B cell (primary cell): ENCODE data around the gene DDX10. TPM values are rescaled to one million over a fixed set of nuclear protein-coding genes. Genes with fewer than 3 reads are reported as not detected.

ENCODE experiments used
- ATAC-seq: fragments of 200-7000 bp; cut with Tn5 transposase; one replicate; pipeline ENCODE4 v1.10.0; 2021; ENCODE audit warnings: low read depth, mild to moderate bottlenecking, moderate number of reproducible peaks, moderate library complexity
- CTCF ChIA-PET: fragments of 350-600 bp; sonication (Branson Sonifier 250); formaldehyde crosslinking; loops from one replicate; lab custom pipeline; 2021; ENCODE audit warnings: antibody characterized with exemption, inconsistent platforms; lab: Charles Lee
- POLR2A ChIA-PET: fragments of 350-600 bp; sonication (Branson Sonifier 250); formaldehyde crosslinking; loops from one replicate; lab custom pipeline; 2021; ENCODE audit warnings: antibody characterized with exemption; lab: Charles Lee
- DNase-seq: peaks from one replicate; pipeline ENCODE4 v3.0.0; 2013
- H2AFZ ChIP-seq: 2 replicates; pipeline ENCODE4 v1.6.1; 2012; ENCODE audit warnings: mild to moderate bottlenecking, low read depth, low read length; ENCODE audit not compliant: insufficient read depth, poor library complexity, severe bottlenecking
- H3K27ac ChIP-seq, 2 donors: 1 replicate in 1 of 2; 2 replicates in 1 of 2; pipeline ENCODE4 v1.5.1; 2012 to 2013; ENCODE audit warnings: low read length in 2 of 2, mild to moderate bottlenecking in 2 of 2, moderate library complexity in 1 of 2
- H3K27me3 ChIP-seq, 4 experiments: fragments of 200-600 bp in 1 of 4; sonication (generic) in 1 of 4; replicated peaks in 1 of 4; 1 replicate in 2 of 4; 2 replicates in 2 of 4; pipeline versions ENCODE4 v1.6.1 to v1.7.0; 2013 to 2016; ENCODE audit warnings: low read length in 3 of 4, mild to moderate bottlenecking in 2 of 4, mixed read lengths in 1 of 4, moderate library complexity in 1 of 4; ENCODE audit not compliant: insufficient read depth in 4 of 4, control insufficient read depth in 3 of 4; ENCODE audit errors: control extremely low read depth in 1 of 4
- H3K36me3 ChIP-seq, 2 experiments: replicated peaks in 1 of 2; 1 replicate in 1 of 2; 2 replicates in 1 of 2; pipeline versions ENCODE4 v1.6.1 to v1.7.1; 2013; ENCODE audit warnings: low read length in 1 of 2; ENCODE audit not compliant: insufficient read depth in 2 of 2, control insufficient read depth in 1 of 2; ENCODE audit errors: control extremely low read depth in 1 of 2, extremely low read depth in 1 of 2
- H3K4me1 ChIP-seq, 2 donors: fragments of 200-600 bp in 1 of 2; sonication (generic) in 1 of 2; 1 replicate in 1 of 2; 2 replicates in 1 of 2; pipeline versions ENCODE4 v1.5.1 to v1.6.1; 2013 to 2017; ENCODE audit warnings: low read length in 2 of 2; ENCODE audit not compliant: control insufficient read depth in 2 of 2, insufficient read depth in 2 of 2
- H3K4me2 ChIP-seq: replicated peaks from 2 replicates; pipeline ENCODE3; 2012; ENCODE audit warnings: mild to moderate bottlenecking, low read depth, low read length; ENCODE audit not compliant: poor library complexity, severe bottlenecking
- H3K4me3 ChIP-seq, 5 experiments: fragments of 200-600 bp in 1 of 5; sonication (generic) in 1 of 5; 1 replicate in 3 of 5; 2 replicates in 2 of 5; pipeline versions ENCODE4 v1.5.1 to v1.7.0; 2011 to 2016; ENCODE audit warnings: low read length in 4 of 5, mild to moderate bottlenecking in 4 of 5, low read depth in 2 of 5, control low read depth in 1 of 5, moderate library complexity in 1 of 5; ENCODE audit not compliant: insufficient read depth in 1 of 5; ENCODE audit errors: control extremely low read depth in 1 of 5, extremely low read depth in 1 of 5
- H3K79me2 ChIP-seq: fragments of 200-600 bp; sonication (generic); one replicate; pipeline ENCODE4 v1.6.0; 2016; ENCODE audit warnings: low read length; ENCODE audit not compliant: control insufficient read depth, insufficient read depth
- H3K9ac ChIP-seq: fragments of 200-600 bp; sonication (generic); 2 replicates; pipeline ENCODE4 v1.6.1; 2017; ENCODE audit warnings: mild to moderate bottlenecking, low read length, moderate library complexity
- H3K9me3 ChIP-seq, 3 donors: one replicate each; pipeline versions ENCODE4 v1.6.1 to v1.7.1; 2013; ENCODE audit warnings: low read length in 2 of 3; ENCODE audit not compliant: control insufficient read depth in 2 of 3, insufficient read depth in 1 of 3; ENCODE audit errors: control extremely low read depth in 1 of 3
- H4K20me1 ChIP-seq: 2 replicates; pipeline ENCODE4 v1.6.0; 2012; ENCODE audit warnings: mild to moderate bottlenecking, low read length; ENCODE audit not compliant: insufficient read depth, control insufficient read depth, poor library complexity, severe bottlenecking
- H3K27ac Mint-ChIP-seq: one replicate; pipeline ENCODE4 v1.8.0; 2021; ENCODE audit warnings: mixed read lengths
- H3K27me3 Mint-ChIP-seq: one replicate; pipeline ENCODE4 v1.8.0; 2021; ENCODE audit warnings: mixed read lengths
- H3K4me1 Mint-ChIP-seq: one replicate; pipeline ENCODE4 v1.8.0; 2021; ENCODE audit warnings: mixed read lengths
- H3K4me3 Mint-ChIP-seq: one replicate; pipeline ENCODE4 v1.8.0; 2021; ENCODE audit warnings: mixed read lengths
- H3K9me3 Mint-ChIP-seq: one replicate; pipeline ENCODE4 v1.8.0; 2022; ENCODE audit warnings: mixed read lengths; ENCODE audit not compliant: insufficient read depth
- EZH2 ChIP-seq: IDR thresholded peaks from 2 replicates; pipeline ENCODE4 v1.6.1; 2012; ENCODE audit warnings: borderline replicate concordance, low read depth, mild to moderate bottlenecking, moderate library complexity, low read length; ENCODE audit not compliant: insufficient read depth, poor library complexity, severe bottlenecking
- WGBS: methylation state at CpG from one replicate; pipeline ENCODE4 v1.1.5; 2013; ENCODE audit warnings: missing lambda C conversion rate; ENCODE audit not compliant: insufficient coverage; 5-methylcytosine and 5-hydroxymethylcytosine counted together
- intact Hi-C: fragments of 100-400 bp; cut with micrococcal nuclease; formaldehyde crosslinking; loops from one replicate; pipeline ENCODE4 v1.10.0; 2022
- polyA plus RNA-seq: library from polyadenylated mRNA; depleted of rRNA; stranded (reverse); fragments of >200 nt; gene quantifications from 2 replicates; pipeline ENCODE4 v1.2.3, GENCODE V29; 2012
- total RNA-seq, 2 donors: library from RNA; stranded (reverse); fragments of 120-200 nt in 1 of 2; gene quantifications; 1 replicate in 1 of 2; 2 replicates in 1 of 2; pipeline versions ENCODE4 v1.2.3 to v1.2.4, GENCODE V29; 2013 to 2022
- TF ChIP-seq, protein P1 (sequence below): fragments of 200-600 bp; IDR thresholded peaks from one replicate; pipeline ENCODE4 v1.8.0; 2022; ENCODE audit warnings: antibody characterized with exemption, mild to moderate bottlenecking

Gene DDX10
- total and polyA plus RNA-seq, 2 donors (not counting 1 experiment from before 2014, with no cell fraction given): 15.6 to 30.6 TPM

DNA sequence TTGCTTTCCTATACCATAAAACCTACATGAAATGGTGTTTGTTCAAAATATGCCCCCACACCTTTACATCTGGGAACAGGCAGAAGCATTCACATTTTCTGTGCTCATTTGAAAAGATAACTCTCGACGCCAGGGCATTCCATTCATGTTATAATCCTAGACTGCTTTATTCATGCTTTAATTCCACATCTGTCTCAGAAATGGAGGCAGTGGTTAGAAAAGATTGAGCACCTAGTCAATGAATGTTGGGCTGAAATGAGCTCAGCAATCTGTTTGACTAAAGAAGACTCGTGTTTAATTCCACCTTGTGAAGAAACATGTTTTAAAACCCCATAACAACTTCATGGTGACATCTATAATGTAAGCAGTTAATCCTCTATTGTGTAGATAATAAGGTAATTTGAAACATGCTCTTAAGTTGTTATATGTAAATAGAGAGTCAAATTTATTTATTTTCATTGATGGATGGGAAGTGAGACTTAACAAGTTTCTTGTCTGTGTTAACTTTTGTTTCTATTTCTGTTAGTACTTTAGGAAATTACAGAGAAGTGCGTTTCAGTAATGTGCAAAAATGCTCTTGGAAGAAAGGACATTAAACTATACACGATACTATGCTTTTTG lies 217.5 kb downstream of the DDX10 start:
- Mint-ChIP-seq H3K27ac (no peak overlapping the region), H3K4me3 (no peak overlapping the region), H3K4me1 (peaks cover 7% of the 10 kb centered on the region), H3K9me3 (no peaks in the 10 kb centered on the region), H3K27me3 (no peaks in the 10 kb centered on the region)
- WGBS: 93% methylated on average over 3 of the region's 5 CpGs
- H3K4me3 ChIP-seq: no peak overlapping the region
- CTCF ChIA-PET: no interaction called here
- ATAC-seq: no peak
- no peaks in the 10 kb centered on the region for H4K20me1 ChIP-seq
- no peaks in the 10 kb centered on the region for H3K4me1 ChIP-seq
- H3K9me3 ChIP-seq: no peaks in the 10 kb centered on the region
- DNase-seq: no peak
- H3K27ac ChIP-seq: no peak overlapping the region
- H2AFZ ChIP-seq: no peak overlapping the region
- no peak overlapping the region for H3K9ac ChIP-seq
- H3K27me3 ChIP-seq: no peaks in the 10 kb centered on the region
- H3K36me3 ChIP-seq: no peaks in the 10 kb centered on the region
- intact Hi-C loops: no loop called here
- no peak overlapping the region for H3K4me2 ChIP-seq
- TF ChIP-seq, protein P1, sequence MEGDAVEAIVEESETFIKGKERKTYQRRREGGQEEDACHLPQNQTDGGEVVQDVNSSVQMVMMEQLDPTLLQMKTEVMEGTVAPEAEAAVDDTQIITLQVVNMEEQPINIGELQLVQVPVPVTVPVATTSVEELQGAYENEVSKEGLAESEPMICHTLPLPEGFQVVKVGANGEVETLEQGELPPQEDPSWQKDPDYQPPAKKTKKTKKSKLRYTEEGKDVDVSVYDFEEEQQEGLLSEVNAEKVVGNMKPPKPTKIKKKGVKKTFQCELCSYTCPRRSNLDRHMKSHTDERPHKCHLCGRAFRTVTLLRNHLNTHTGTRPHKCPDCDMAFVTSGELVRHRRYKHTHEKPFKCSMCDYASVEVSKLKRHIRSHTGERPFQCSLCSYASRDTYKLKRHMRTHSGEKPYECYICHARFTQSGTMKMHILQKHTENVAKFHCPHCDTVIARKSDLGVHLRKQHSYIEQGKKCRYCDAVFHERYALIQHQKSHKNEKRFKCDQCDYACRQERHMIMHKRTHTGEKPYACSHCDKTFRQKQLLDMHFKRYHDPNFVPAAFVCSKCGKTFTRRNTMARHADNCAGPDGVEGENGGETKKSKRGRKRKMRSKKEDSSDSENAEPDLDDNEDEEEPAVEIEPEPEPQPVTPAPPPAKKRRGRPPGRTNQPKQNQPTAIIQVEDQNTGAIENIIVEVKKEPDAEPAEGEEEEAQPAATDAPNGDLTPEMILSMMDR: no peak
- TF ChIP-seq EZH2: no peak
- H3K79me2 ChIP-seq: no peaks in the 10 kb centered on the region
- POLR2A ChIA-PET: interaction anchor here (0.5 kb wide), 1 partner anchor 1102 kb away, joined by 3 read pairs; no protein-coding TSS in a partner anchor

DNA sequence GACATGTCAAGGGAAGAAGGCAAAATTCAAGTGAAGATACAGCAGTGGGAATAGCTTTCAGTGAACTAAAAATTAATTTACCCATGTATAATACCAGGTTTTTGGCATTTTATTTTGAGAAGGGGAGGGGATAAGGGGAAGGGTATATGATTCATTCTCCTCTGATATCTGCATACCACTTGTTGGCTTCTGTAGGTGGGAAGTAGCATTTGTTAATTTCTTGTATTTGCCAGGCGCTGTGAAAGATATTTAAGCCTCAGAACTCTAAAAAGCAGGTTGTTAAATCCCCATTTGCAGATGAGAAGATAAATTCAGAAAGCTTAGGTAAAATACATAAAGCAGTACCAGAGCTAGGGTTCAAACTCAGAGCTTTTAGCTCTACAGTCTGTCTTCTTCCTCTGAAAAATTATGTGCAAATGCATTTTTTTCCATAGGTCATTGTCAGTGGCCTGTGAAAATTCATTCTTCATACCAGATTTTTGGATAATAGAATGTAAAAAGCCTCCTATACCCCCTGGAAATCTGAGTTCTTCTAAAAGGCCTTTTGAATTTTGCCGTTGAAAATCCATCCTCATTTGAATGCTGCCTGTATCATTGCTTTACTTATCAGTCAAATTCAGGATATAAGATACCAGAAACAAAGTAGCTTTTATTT lies 221.3 kb downstream of the DDX10 start:
- no peak for TF ChIP-seq EZH2
- no peak overlapping the region for H3K4me2 ChIP-seq
- no peak overlapping the region for H3K9ac ChIP-seq
- H3K36me3 ChIP-seq: no peaks in the 10 kb centered on the region
- no peaks in the 10 kb centered on the region for H3K9me3 ChIP-seq
- no peak for ATAC-seq
- no peak overlapping the region for H3K27ac ChIP-seq
- ChIA-PET POLR2A (no interaction called here), CTCF (interaction anchor here (0.6 to 0.7 kb wide), 2 partner anchors 110 to 188 kb away, joined by 3 to 5 read pairs; no protein-coding TSS in a partner anchor)
- WGBS: no CpG with 5 or more reads among the region's 2 CpGs
- no peaks in the 10 kb centered on the region for H3K27me3 ChIP-seq
- H4K20me1 ChIP-seq: no peaks in the 10 kb centered on the region
- peaks cover 7% of the 10 kb centered on the region for H3K4me1 Mint-ChIP-seq
- H3K4me1 ChIP-seq: no peaks in the 10 kb centered on the region
- DNase-seq: no peak
- no peak overlapping the region for H3K27ac Mint-ChIP-seq
- no peaks in the 10 kb centered on the region for H3K79me2 ChIP-seq
- no peak overlapping the region for H3K4me3 Mint-ChIP-seq
- H3K9me3 Mint-ChIP-seq: no peaks in the 10 kb centered on the region
- intact Hi-C loops: no loop called here
- H3K27me3 Mint-ChIP-seq: no peaks in the 10 kb centered on the region
- H3K4me3 ChIP-seq: no peak overlapping the region
- no peak overlapping the region for H2AFZ ChIP-seq
